ENCODE measurements around the gene SBSN.

The SBSN gene

DNA sequence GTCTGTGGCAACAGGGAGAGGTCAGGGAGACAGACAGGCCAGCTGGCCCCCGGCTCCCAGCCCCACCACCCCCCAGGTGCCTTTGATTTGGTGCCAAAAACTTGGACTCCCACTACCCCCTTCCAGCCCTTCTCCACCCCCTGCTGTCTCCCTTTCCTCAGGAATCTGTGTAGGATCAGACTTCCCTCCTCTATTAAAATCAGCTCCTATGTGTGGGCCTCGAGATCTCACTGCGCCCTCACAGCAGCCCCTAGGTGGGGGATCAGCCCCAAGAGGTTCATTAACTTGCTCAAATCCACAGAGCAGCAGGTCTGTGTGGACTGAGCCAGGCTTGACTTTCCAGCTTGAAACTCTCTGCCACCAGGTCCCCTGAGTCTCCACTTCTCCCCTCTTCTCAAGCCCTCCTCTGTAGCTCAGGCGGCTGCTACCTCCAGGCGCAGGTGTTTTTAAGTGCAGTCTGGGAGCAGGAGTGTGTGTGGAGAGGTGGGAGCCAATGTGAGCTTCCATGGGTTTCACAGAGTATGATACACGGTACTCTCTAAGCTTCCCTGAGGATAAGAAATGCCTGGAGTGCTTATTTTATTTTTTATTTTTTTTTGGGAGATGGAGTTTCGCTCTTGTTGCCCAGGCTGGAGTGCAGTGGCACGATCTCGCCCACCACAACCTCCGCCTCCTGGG, 6.8 kb upstream of the SBSN start:
- TF ChIP-seq, protein P1, sequence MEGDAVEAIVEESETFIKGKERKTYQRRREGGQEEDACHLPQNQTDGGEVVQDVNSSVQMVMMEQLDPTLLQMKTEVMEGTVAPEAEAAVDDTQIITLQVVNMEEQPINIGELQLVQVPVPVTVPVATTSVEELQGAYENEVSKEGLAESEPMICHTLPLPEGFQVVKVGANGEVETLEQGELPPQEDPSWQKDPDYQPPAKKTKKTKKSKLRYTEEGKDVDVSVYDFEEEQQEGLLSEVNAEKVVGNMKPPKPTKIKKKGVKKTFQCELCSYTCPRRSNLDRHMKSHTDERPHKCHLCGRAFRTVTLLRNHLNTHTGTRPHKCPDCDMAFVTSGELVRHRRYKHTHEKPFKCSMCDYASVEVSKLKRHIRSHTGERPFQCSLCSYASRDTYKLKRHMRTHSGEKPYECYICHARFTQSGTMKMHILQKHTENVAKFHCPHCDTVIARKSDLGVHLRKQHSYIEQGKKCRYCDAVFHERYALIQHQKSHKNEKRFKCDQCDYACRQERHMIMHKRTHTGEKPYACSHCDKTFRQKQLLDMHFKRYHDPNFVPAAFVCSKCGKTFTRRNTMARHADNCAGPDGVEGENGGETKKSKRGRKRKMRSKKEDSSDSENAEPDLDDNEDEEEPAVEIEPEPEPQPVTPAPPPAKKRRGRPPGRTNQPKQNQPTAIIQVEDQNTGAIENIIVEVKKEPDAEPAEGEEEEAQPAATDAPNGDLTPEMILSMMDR (IDR thresholded peaks at IDR 0.05), result no peak

GRCh38 chr19:35533822-35534392, 5.8 kb upstream of the SBSN start:
- TF ChIP-seq, protein P1 (IDR thresholded peaks at IDR 0.05), result no peak

GRCh38 chr19:35533201-35533821, 5.2 kb upstream of the SBSN start, which contains the start of gene GAPDHS:
TSS of gene GAPDHS (plus strand) at chr19:35533456. CDS start at chr19:35533528, 72 bp downstream.
- TF ChIP-seq, protein P1 (IDR thresholded peaks at IDR 0.05), result no peak

GRCh38 chr19:35531291-35531690, 3.2 kb upstream of the SBSN start:
- TF ChIP-seq, protein P1 (IDR thresholded peaks at IDR 0.05), result no peak

- TF ChIP-seq, protein P1 (IDR thresholded peaks at IDR 0.05), result no peak
Observed at GRCh38 chr19:35529241-35530218, 1.4 kb upstream of the SBSN start.

DNA sequence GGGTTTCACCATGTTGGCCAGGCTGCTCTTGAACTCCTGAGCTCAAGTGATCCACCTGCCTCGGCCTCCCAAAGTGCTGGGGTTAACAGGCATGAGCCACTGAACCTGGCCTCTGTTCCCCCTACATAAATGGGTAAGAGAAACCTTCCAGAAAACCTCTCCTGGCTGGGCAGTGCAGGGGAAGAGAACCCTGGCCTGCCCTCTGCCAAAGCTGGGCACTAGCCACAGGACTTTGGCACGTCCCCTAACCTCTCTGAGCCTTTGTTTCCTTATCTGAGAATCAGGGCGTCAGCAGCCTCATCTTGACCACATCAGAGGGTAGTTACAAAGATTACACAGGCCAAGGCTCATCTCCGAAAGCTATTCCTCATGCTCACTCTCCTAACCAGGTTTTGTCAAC, 2.2 kb downstream of the SBSN start:
- TF ChIP-seq, protein P1 (IDR thresholded peaks at IDR 0.05), result no peak

DNA sequence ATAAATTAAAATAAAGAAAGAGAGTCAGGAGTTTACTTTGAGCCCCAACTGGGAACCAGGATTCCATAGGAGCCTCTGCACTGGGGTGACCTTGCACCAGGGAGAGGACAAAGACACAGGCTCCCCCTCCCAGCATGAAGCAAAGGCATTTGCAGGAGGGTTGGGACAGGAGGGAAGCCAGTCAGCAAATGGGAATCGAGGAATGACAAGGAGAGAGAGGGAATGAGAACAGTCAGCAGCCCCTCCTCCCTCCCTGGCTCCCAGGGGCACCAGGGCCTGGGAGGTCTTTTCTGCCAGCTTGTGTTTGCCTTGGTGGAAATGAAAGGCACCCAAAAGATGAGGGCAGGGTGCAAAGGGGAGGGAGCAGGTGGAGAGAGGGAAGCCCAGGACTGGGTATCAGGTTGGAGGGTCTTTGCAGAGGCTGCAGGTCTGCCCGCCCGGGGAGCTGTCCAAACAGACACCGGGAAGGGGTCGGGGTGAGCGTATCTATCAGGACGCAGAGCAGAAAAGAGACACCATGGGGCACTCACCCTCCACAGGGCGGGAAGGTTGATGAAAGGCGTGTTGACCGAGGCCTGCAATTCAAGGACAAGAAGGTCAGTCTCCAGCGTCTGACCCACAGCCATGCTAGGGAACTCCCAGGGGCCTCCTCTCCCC, 3.8 kb downstream of the SBSN start:
- TF ChIP-seq, protein P1 (IDR thresholded peaks at IDR 0.05), result no peak
